Testis (tissue), 3 donors: ENCODE measurements around the gene ANKRD17. TPM values are rescaled to one million over a fixed set of nuclear protein-coding genes. Genes with fewer than 3 reads are reported as not detected.

ENCODE experiments used
- DNase-seq: peaks from one replicate; pipeline ENCODE4 v3.0.0-alpha.2; 2019
- H3K27ac ChIP-seq, 2 donors: fragments of 200-600 bp; sonication (generic); one replicate each; pipeline ENCODE4 v1.5.1; 2019
- H3K27me3 ChIP-seq: fragments of 200-600 bp; sonication (generic); one replicate; pipeline ENCODE4 v1.5.1; 2019
- H3K36me3 ChIP-seq: fragments of 200-600 bp; sonication (generic); one replicate; pipeline ENCODE4 v1.5.1; 2017; ENCODE audit warnings: low read depth; ENCODE audit errors: missing control alignments
- H3K4me1 ChIP-seq: fragments of 200-600 bp; sonication (generic); one replicate; pipeline ENCODE4 v1.5.1; 2019
- H3K4me3 ChIP-seq, 2 donors: fragments of 200-600 bp; sonication (generic); one replicate each; pipeline ENCODE4 v1.5.1; 2017 to 2019
- H3K9me3 ChIP-seq: fragments of 200-600 bp; sonication (generic); one replicate; pipeline ENCODE4 v1.5.1; 2017
- CTCF ChIP-seq, 3 experiments: fragments of 450-650 bp in 2 of 3; fragments of 200-600 bp in 1 of 3; sonication (generic) in 1 of 3; IDR thresholded peaks; one replicate each; pipeline ENCODE4 v1.5.1; 2016 to 2019; ENCODE audit warnings: antibody characterized with exemption in 3 of 3, mild to moderate bottlenecking in 2 of 3, moderate library complexity in 1 of 3
- POLR2A ChIP-seq: fragments of 450-650 bp; IDR thresholded peaks from one replicate; pipeline ENCODE4 v1.6.1; 2017; ENCODE audit warnings: antibody characterized with exemption, mild to moderate bottlenecking, moderate library complexity
- WGBS, 2 donors: methylation state at CpG; one replicate each; pipeline ENCODE4 v1.1.5; 2018; 5-methylcytosine and 5-hydroxymethylcytosine counted together
- intact Hi-C: fragments of 100-400 bp; cut with DNase I; formaldehyde crosslinking; loops from one replicate; pipeline ENCODE4 v1.15.1; 2023; ENCODE audit warnings: low total_unique reads
- polyA plus RNA-seq: library from polyadenylated mRNA; stranded (reverse); fragments of 350-450 nt; fragmentation: Illumina TruSeq; extraction: RNeasy Lipid Tissue Mini Kit (QIAGEN cat#74804); gene quantifications from one replicate; pipeline ENCODE4 v1.2.3, GENCODE V29; 2014; ENCODE audit warnings: low read depth, low replicate concordance; ENCODE audit not compliant: insufficient read depth
- total RNA-seq, 2 donors: library from RNA; depleted of rRNA; stranded (reverse); fragments of >200 nt; gene quantifications; one replicate each; pipeline ENCODE4 v1.2.3, GENCODE V29; 2016

Gene ANKRD17
- total and polyA plus RNA-seq, 3 donors from 2014 or later = 26.9 to 78.3 (median 68.9) TPM

- Histone ChIP-seq H3K27ac (no peak overlapping the region), H3K27me3 (no peaks in the 10 kb centered on the region), H3K9me3 (no peaks in the 10 kb centered on the region), H3K4me1 (peaks cover 11% of the 10 kb centered on the region), H3K4me3 (no peak overlapping the region), H3K36me3 (no peaks in the 10 kb centered on the region)
- TF ChIP-seq POLR2A = no peak
- TF ChIP-seq CTCF (IDR thresholded peaks at IDR 0.05) = no peak
- intact Hi-C loops = no loop called here
- 62 to 66% methylated on average over 5 of the region's 5 CpGs for WGBS, 2 donors
- DNase-seq = no peak
These were observed 205.5 kb downstream of the ANKRD17 start for GRCh38 chr4:73053076-73053475.

GRCh38 chr4:73051625-73052024 is 207.0 kb downstream of the ANKRD17 start:
- H3K27me3 ChIP-seq = no peaks in the 10 kb centered on the region
- 91 to 95% methylated on average over 1 of the region's 1 CpG for whole genome bisulfite sequencing, 2 donors
- no peak overlapping the region for H3K27ac ChIP-seq
- no peak for DNase-seq
- H3K4me1 ChIP-seq = peaks cover 11% of the 10 kb centered on the region
- intact Hi-C loops = no loop called here
- no peak overlapping the region for H3K4me3 ChIP-seq
- H3K9me3 ChIP-seq = no peaks in the 10 kb centered on the region
- no peaks in the 10 kb centered on the region for H3K36me3 ChIP-seq
- TF ChIP-seq POLR2A = no peak
- no peak for TF ChIP-seq CTCF (IDR thresholded peaks at IDR 0.05)

- H3K4me1 ChIP-seq = no peaks in the 10 kb centered on the region
- intact Hi-C loops = no loop called here
- no peaks in the 10 kb centered on the region for H3K9me3 ChIP-seq
- no peak for DNase-seq
- H3K27ac ChIP-seq = no peak overlapping the region
- H3K36me3 ChIP-seq = no peaks in the 10 kb centered on the region
- TF ChIP-seq POLR2A (no peak), CTCF (IDR thresholded peaks at IDR 0.05) (no peak)
- H3K27me3 ChIP-seq = no peaks in the 10 kb centered on the region
- WGBS, 2 donors = 93 to 96% methylated on average over 7 of the region's 7 CpGs
- no peak overlapping the region for H3K4me3 ChIP-seq
These were observed 212.7 kb downstream of the ANKRD17 start for GRCh38 chr4:73045879-73046278.

GRCh38 chr4:73037057-73037456 is 221.5 kb downstream of the ANKRD17 start:
- no peak for TF ChIP-seq CTCF (IDR thresholded peaks at IDR 0.05)
- TF ChIP-seq POLR2A = no peak
- WGBS, 2 donors = 93 to 98% methylated on average over 4 of the region's 4 CpGs
- intact Hi-C loops = no loop called here
- Histone ChIP-seq H3K4me1 (no peaks in the 10 kb centered on the region), H3K9me3 (no peaks in the 10 kb centered on the region), H3K27ac (no peak overlapping the region), H3K4me3 (no peak overlapping the region), H3K36me3 (no peaks in the 10 kb centered on the region), H3K27me3 (no peaks in the 10 kb centered on the region)
- no peak for DNase-seq

- TF ChIP-seq POLR2A = no peak
- TF ChIP-seq CTCF (IDR thresholded peaks at IDR 0.05) = no peak
- 78 to 94% methylated on average over 1 of the region's 1 CpG for WGBS, 2 donors
- intact Hi-C loops = no loop called here
- Histone ChIP-seq H3K36me3 (no peaks in the 10 kb centered on the region), H3K27ac (no peak overlapping the region), H3K4me1 (no peaks in the 10 kb centered on the region), H3K27me3 (no peaks in the 10 kb centered on the region), H3K9me3 (no peaks in the 10 kb centered on the region), H3K4me3 (no peak overlapping the region)
- no peak for DNase-seq
These were observed 222.5 kb downstream of the ANKRD17 start for GRCh38 chr4:73036123-73036522.
